ENCODE measurements around the gene ANKRD53.

The ANKRD53 gene

GRCh38 chr2:70988726-70989648, 10.6 kb downstream of the ANKRD53 start:
- no peak for TF ChIP-seq CTCF (IDR thresholded peaks at IDR 0.05; ENCODE audit: low read depth, low read length)
- H3K4me3 ChIP-seq (replicated peaks in 1 of 2; ENCODE audit: low read depth in 2 of 2, low read length in 2 of 2), result no peak overlapping the region
- no peak for DNase-seq (ENCODE audit: low read depth in 2 of 2)

- no peak for DNase-seq (ENCODE audit: low read depth in 2 of 2)
- H3K4me3 ChIP-seq (replicated peaks in 1 of 2; ENCODE audit: low read depth in 2 of 2, low read length in 2 of 2), result no peak overlapping the region
These were observed 11.8 kb downstream of the ANKRD53 start for GRCh38 chr2:70990216-70990615.

GRCh38 chr2:70991142-70991541, 12.7 kb downstream of the ANKRD53 start:
- no peak overlapping the region for H3K4me3 ChIP-seq (replicated peaks in 1 of 2; ENCODE audit: low read depth in 2 of 2, low read length in 2 of 2)
- DNase-seq (ENCODE audit: low read depth in 2 of 2), result no peak
- TF ChIP-seq CTCF (IDR thresholded peaks at IDR 0.05; ENCODE audit: low read depth, low read length), result no peak

More at GRCh38 chr2:70990216-70990615, 11.8 kb downstream of the ANKRD53 start:
- no peak for TF ChIP-seq CTCF (IDR thresholded peaks at IDR 0.05; ENCODE audit: low read depth, low read length)

- no peak overlapping the region for H3K4me3 ChIP-seq (replicated peaks in 1 of 2; ENCODE audit: low read depth in 2 of 2, low read length in 2 of 2)
- DNase-seq (ENCODE audit: low read depth in 2 of 2), result no peak
- no peak for TF ChIP-seq CTCF (IDR thresholded peaks at IDR 0.05; ENCODE audit: low read depth, low read length)
These were observed 13.3 kb downstream of the ANKRD53 start for GRCh38 chr2:70991742-70992141.

- peak overlapping the region; percentile 93 to 94 for H3K4me3 ChIP-seq (replicated peaks in 1 of 2; ENCODE audit: low read depth in 2 of 2, low read length in 2 of 2)
These were observed 14.8 kb downstream of the ANKRD53 start for GRCh38 chr2:70992945-70993853.

More at GRCh38 chr2:70992945-70993853, 14.8 kb downstream of the ANKRD53 start:
- no peak for TF ChIP-seq CTCF (IDR thresholded peaks at IDR 0.05; ENCODE audit: low read depth, low read length)
- DNase-seq (ENCODE audit: low read depth in 2 of 2), result no peak
